Activated B cell treated with CpG ODN at 0.5 μM for 24 hours (primary cell): ENCODE results near the gene NFS1. TPM values are rescaled to one million over a fixed set of nuclear protein-coding genes. Genes with fewer than 3 reads are reported as not detected.

Source experiments
- ATAC-seq: fragments of 200-7000 bp; cut with Tn5 transposase; one replicate; pipeline ENCODE4 v1.10.0; 2021; ENCODE audit warnings: low read depth, mild to moderate bottlenecking, moderate library complexity
- CTCF ChIA-PET: fragments of 350-600 bp; sonication (Branson Sonifier 250); formaldehyde crosslinking; loops from one replicate; lab custom pipeline; 2021; ENCODE audit warnings: antibody characterized with exemption; lab: Charles Lee
- POLR2A ChIA-PET: fragments of 350-600 bp; sonication (Branson Sonifier 250); formaldehyde crosslinking; loops from one replicate; lab custom pipeline; 2021; ENCODE audit warnings: antibody characterized with exemption; lab: Charles Lee
- DNase-seq: peaks from one replicate; pipeline ENCODE4 v3.0.0; 2022
- H3K27ac Mint-ChIP-seq: one replicate; pipeline ENCODE4 v1.8.0; 2020; ENCODE audit warnings: mixed read lengths
- H3K27me3 Mint-ChIP-seq: one replicate; pipeline ENCODE4 v1.8.0; 2021; ENCODE audit warnings: mixed read lengths
- H3K36me3 Mint-ChIP-seq: one replicate; pipeline ENCODE4 v1.8.0; 2021; ENCODE audit warnings: low read depth, mixed read lengths
- H3K4me1 Mint-ChIP-seq: one replicate; pipeline ENCODE4 v1.8.0; 2021; ENCODE audit warnings: mixed read lengths
- H3K4me3 Mint-ChIP-seq: one replicate; pipeline ENCODE4 v1.8.0; 2020; ENCODE audit warnings: mild to moderate bottlenecking, mixed read lengths
- H3K9me3 Mint-ChIP-seq: one replicate; pipeline ENCODE4 v1.8.0; 2020; ENCODE audit warnings: mixed read lengths
- intact Hi-C: fragments of 100-400 bp; cut with micrococcal nuclease; formaldehyde crosslinking; loops from one replicate; pipeline ENCODE4 v1.15.1; 2024
- total RNA-seq: library from RNA; stranded (reverse); gene quantifications from 2 replicates; pipeline ENCODE4 v1.2.3, GENCODE V29; 2022
- TF ChIP-seq, protein P1 (sequence below): fragments of 200-600 bp; IDR thresholded peaks from one replicate; pipeline ENCODE4 v1.8.0; 2022; ENCODE audit warnings: antibody characterized with exemption, mild to moderate bottlenecking

The NFS1 gene
- total RNA-seq, 1 donor from 2014 or later = 30.6 TPM

GRCh38 chr20:35625584-35626385 is 73.4 kb downstream of the NFS1 start:
- intact Hi-C loops = no loop called here
- peaks cover 55% of the 10 kb centered on the region for H3K36me3 Mint-ChIP-seq

GRCh38 chr20:35621560-35621946 is 77.6 kb downstream of the NFS1 start:
- ChIA-PET CTCF (interaction anchor here (1.2 to 2.1 kb wide), 2 partner anchors 20 to 158 kb away, joined by 3 to 5 read pairs; no protein-coding TSS in a partner anchor), POLR2A (no interaction called here)
- Mint-ChIP-seq H3K27me3 (peaks cover 2% of the 10 kb centered on the region), H3K4me1 (peaks cover 29% of the 10 kb centered on the region), H3K27ac (no peak overlapping the region), H3K36me3 (peaks cover 24% of the 10 kb centered on the region), H3K4me3 (no peak overlapping the region), H3K9me3 (no peaks in the 10 kb centered on the region)
- TF ChIP-seq, protein P1, sequence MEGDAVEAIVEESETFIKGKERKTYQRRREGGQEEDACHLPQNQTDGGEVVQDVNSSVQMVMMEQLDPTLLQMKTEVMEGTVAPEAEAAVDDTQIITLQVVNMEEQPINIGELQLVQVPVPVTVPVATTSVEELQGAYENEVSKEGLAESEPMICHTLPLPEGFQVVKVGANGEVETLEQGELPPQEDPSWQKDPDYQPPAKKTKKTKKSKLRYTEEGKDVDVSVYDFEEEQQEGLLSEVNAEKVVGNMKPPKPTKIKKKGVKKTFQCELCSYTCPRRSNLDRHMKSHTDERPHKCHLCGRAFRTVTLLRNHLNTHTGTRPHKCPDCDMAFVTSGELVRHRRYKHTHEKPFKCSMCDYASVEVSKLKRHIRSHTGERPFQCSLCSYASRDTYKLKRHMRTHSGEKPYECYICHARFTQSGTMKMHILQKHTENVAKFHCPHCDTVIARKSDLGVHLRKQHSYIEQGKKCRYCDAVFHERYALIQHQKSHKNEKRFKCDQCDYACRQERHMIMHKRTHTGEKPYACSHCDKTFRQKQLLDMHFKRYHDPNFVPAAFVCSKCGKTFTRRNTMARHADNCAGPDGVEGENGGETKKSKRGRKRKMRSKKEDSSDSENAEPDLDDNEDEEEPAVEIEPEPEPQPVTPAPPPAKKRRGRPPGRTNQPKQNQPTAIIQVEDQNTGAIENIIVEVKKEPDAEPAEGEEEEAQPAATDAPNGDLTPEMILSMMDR = no peak
- ATAC-seq = no peak
- no peak for DNase-seq
- intact Hi-C loops = no loop called here

More at GRCh38 chr20:35625584-35626385, 73.4 kb downstream of the NFS1 start:
- no peak for ATAC-seq
- Mint-ChIP-seq H3K27me3 (no peaks in the 10 kb centered on the region), H3K9me3 (no peaks in the 10 kb centered on the region), H3K4me3 (no peak overlapping the region), H3K27ac (no peak overlapping the region), H3K4me1 (no peaks in the 10 kb centered on the region)
- ChIA-PET CTCF (no interaction called here), POLR2A (interaction anchor here (0.5 to 1.2 kb wide), 2 partner anchors 10 to 167 kb away, joined by 3 to 9 read pairs; partner anchors contain the start of gene SPAG4)
- DNase-seq = no peak
- TF ChIP-seq, protein P1 = no peak

GRCh38 chr20:35620818-35621559 is 78.2 kb downstream of the NFS1 start:
- ChIA-PET POLR2A (interaction anchor here (0.6 to 6.0 kb wide), 3 partner anchors 43 to 138 kb away, joined by 3 to 67 read pairs (median 44); partner anchors contain the start of genes CPNE1, RBM12 and RBM39), CTCF (interaction anchor here (1.2 to 2.1 kb wide), 2 partner anchors 20 to 157 kb away, joined by 3 to 5 read pairs; no protein-coding TSS in a partner anchor)
- Mint-ChIP-seq H3K4me1 (peaks cover 33% of the 10 kb centered on the region), H3K27ac (peak overlapping the region; percentile 7), H3K4me3 (no peak overlapping the region), H3K36me3 (peaks cover 18% of the 10 kb centered on the region), H3K9me3 (no peaks in the 10 kb centered on the region), H3K27me3 (peaks cover 2% of the 10 kb centered on the region)
- DNase-seq (no peak), ATAC-seq (no peak)
- intact Hi-C loops = no loop called here
- TF ChIP-seq, protein P1 = no peak

GRCh38 chr20:35619196-35620095 is 79.7 kb downstream of the NFS1 start:
- peaks cover 2% of the 10 kb centered on the region for H3K27me3 Mint-ChIP-seq
- ChIA-PET CTCF (interaction anchor here (0.8 to 2.3 kb wide), 14 partner anchors 10 to 265 kb away, joined by 3 to 11 read pairs (median 4); partner anchors contain the start of genes CPNE1, ERGIC3 and RBM12), POLR2A (interaction anchor here (0.5 to 6.0 kb wide), 12 partner anchors 11 to 335 kb away, joined by 3 to 67 read pairs (median 4); partner anchors contain the start of genes CPNE1, NFS1, RBM12 and RBM39)
- intact Hi-C loops = loop anchor here (1.0 to 5.0 kb wide), 7 partner anchors 19 to 527 kb away; partner anchors contain the start of genes CPNE1, PHF20, RBM12 and SCAND1
- peak; percentile 74 for DNase-seq
- no peaks in the 10 kb centered on the region for H3K9me3 Mint-ChIP-seq
- peaks cover 40% of the 10 kb centered on the region for H3K4me1 Mint-ChIP-seq
- peak; percentile 23 for ATAC-seq
- TF ChIP-seq, protein P1 = no peak
- H3K36me3 Mint-ChIP-seq = peaks cover 7% of the 10 kb centered on the region
- H3K4me3 Mint-ChIP-seq = peak overlapping the region; percentile 87
- H3K27ac Mint-ChIP-seq = peak overlapping the region; percentile 66
